Type B pancreatic cell (in vitro differentiated cells): ENCODE results near the gene ZNF630. TPM values are rescaled to one million over a fixed set of nuclear protein-coding genes. Genes with fewer than 3 reads are reported as not detected.
A peak's percentile ranks its signal among the peaks of the same experiment; 100 is the strongest.
"Not testable (repeated sequence)": the region's sequence is repeated elsewhere in the genome, so short reads cannot be mapped to it uniquely, and the experiment has no call there.

Experiments used
- DNase-seq: peaks from one replicate; pipeline ENCODE4 v3.0.0; 2021; ENCODE audit warnings: mixed read lengths; ENCODE audit not compliant: unreplicated experiment; ENCODE audit errors: extremely low spot score
- H3K27ac Mint-ChIP-seq: 2 replicates; pipeline ENCODE4 v1.8.0; 2021; ENCODE audit warnings: mild to moderate bottlenecking, mixed read lengths
- H3K27me3 Mint-ChIP-seq: 2 replicates; pipeline ENCODE4 v1.8.0; 2021; ENCODE audit warnings: mixed read lengths
- H3K36me3 Mint-ChIP-seq: 2 replicates; pipeline ENCODE4 v1.8.0; 2021; ENCODE audit warnings: mixed read lengths
- H3K4me1 Mint-ChIP-seq: one replicate; pipeline ENCODE4 v1.8.0; 2021; ENCODE audit warnings: mixed read lengths; ENCODE audit not compliant: unreplicated experiment
- H3K4me3 Mint-ChIP-seq: 2 replicates; pipeline ENCODE4 v1.8.0; 2021; ENCODE audit warnings: mild to moderate bottlenecking, mixed read lengths
- H3K9me3 Mint-ChIP-seq: 2 replicates; pipeline ENCODE4 v1.8.0; 2021; ENCODE audit warnings: mixed read lengths
- total RNA-seq: library from RNA; stranded (reverse); gene quantifications from 2 replicates; pipeline ENCODE4 v1.2.1, GENCODE V29; 2021; ENCODE audit warnings: low replicate concordance
- TF ChIP-seq, protein P1 (sequence below): fragments of 200-600 bp; sonication (generic); conservative IDR thresholded peaks from 2 replicates; pipeline ENCODE4 v1.5.0; 2021; ENCODE audit warnings: antibody characterized with exemption, mild to moderate bottlenecking

ZNF630 gene
- total RNA-seq, 1 donor from 2014 or later: 4.4 TPM

DNA sequence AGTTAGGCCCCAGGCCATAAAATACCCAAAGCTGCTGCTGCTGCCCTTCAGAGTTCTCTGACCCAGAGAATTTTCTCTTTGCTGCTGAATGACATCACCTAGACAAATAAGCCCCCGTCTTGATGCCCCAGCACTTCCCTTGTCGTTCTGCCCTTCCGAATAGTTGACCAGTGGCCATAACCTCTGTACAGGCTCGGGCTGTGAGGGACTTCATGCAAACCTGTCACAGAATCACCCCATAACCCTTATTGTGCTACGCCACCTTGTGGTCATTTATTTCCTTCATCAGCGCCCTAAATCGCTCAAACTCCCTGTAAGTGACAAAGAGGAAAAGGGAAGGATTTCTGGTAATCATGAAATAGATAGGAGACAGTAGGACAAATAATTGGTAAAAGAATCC, 45.9 kb downstream of the ZNF630 start:
- DNase-seq: no peak
- Mint-ChIP-seq H3K27ac (peak overlapping the region; percentile 42), H3K36me3 (no peaks in the 10 kb centered on the region), H3K27me3 (no peaks in the 10 kb centered on the region), H3K4me3 (no peak overlapping the region), H3K9me3 (peaks cover 11% of the 10 kb centered on the region), H3K4me1 (peaks cover 14% of the 10 kb centered on the region)
- TF ChIP-seq, protein P1, sequence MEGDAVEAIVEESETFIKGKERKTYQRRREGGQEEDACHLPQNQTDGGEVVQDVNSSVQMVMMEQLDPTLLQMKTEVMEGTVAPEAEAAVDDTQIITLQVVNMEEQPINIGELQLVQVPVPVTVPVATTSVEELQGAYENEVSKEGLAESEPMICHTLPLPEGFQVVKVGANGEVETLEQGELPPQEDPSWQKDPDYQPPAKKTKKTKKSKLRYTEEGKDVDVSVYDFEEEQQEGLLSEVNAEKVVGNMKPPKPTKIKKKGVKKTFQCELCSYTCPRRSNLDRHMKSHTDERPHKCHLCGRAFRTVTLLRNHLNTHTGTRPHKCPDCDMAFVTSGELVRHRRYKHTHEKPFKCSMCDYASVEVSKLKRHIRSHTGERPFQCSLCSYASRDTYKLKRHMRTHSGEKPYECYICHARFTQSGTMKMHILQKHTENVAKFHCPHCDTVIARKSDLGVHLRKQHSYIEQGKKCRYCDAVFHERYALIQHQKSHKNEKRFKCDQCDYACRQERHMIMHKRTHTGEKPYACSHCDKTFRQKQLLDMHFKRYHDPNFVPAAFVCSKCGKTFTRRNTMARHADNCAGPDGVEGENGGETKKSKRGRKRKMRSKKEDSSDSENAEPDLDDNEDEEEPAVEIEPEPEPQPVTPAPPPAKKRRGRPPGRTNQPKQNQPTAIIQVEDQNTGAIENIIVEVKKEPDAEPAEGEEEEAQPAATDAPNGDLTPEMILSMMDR: peak; percentile 75

DNA sequence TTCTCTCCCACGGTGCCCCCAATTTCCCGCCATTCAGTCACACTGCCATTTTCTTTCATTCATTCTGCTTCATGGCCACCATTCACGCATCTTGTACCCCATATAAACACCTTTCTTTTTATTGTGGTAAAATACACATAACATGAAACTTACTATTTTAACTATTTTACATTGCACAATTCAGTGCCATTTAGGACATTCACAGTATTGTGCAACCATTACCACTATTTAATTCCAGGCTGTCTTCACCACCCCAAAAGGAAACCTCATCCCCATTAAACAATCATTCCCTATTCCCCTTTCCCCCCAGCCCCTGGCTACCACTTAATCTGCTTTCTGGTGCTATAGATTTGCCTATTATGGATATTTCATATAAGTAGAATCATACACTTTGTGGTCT, 48.7 kb downstream of the ZNF630 start:
- peaks cover 14% of the 10 kb centered on the region for H3K4me1 Mint-ChIP-seq
- no peaks in the 10 kb centered on the region for H3K27me3 Mint-ChIP-seq
- TF ChIP-seq, protein P1: no peak
- H3K4me3 Mint-ChIP-seq: peak overlapping the region; percentile 67
- H3K27ac Mint-ChIP-seq: no peak overlapping the region
- peaks cover 11% of the 10 kb centered on the region for H3K9me3 Mint-ChIP-seq
- no peaks in the 10 kb centered on the region for H3K36me3 Mint-ChIP-seq
- DNase-seq: no peak

DNA sequence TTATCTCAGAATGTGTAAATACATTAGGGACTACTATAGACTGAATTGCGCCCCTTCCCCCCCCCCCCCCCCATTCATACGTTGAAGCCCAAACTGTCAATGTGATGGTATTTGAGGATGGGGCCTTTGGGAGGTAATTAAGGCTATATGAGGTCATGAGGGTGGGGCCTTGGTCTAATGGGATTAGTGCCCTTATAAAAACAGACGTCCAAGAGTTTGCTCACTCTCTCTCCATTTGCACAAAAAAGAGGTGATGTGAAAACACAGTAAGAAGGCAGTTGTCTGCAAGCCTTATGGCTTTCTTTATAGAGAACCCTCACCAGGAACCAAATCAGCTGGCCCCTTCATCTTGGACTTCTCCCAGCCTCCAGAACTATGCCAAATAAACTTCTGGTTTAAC, 49.3 kb downstream of the ZNF630 start:
- TF ChIP-seq, protein P1: no peak
- DNase-seq: no peak
- peaks cover 11% of the 10 kb centered on the region for H3K9me3 Mint-ChIP-seq
- H3K27ac Mint-ChIP-seq: no peak overlapping the region
- H3K27me3 Mint-ChIP-seq: no peaks in the 10 kb centered on the region
- no peaks in the 10 kb centered on the region for H3K36me3 Mint-ChIP-seq
- H3K4me1 Mint-ChIP-seq: peaks cover 14% of the 10 kb centered on the region
- no peak overlapping the region for H3K4me3 Mint-ChIP-seq

DNA sequence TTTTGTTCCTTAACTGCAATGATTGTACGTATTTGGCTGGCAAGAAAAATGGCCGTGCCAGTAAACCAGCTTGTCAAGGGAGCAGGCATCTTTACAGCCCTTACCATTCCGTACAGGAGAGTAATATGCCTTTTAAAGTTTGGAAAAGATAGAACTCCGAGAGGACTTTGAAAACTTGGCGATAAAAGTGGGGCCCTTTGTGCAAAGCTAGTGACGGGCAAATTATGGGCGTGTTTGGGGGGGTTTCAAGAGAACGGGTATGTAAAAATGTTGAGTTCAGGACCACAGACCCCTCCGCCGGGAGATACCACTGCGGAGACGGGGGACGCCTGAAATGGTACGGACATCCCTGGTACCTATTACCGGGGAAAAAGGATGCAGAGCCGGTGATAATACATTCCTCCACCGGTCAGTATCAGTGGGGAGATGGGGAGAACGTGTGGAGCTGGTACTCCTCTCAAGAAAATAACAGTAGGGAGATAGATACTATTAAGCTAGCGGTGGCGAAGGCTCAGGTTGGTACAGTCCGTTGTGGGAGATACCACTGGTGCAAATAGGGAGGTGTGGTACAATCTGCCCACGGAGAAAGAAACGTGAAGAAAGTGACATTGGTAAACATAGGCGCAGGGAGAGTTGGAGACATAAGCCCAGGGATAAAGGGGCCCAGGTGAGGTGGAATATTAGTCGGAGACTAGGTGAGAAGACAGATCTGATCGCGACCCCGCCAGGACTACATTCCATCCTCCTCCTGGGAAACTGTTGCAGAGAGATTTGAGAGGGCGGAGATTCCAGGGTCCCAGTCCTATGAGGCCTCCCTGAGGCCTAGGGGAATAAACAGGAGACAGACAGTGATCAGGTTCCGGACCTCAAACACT, 50.2 kb downstream of the ZNF630 start:
- H3K27me3 Mint-ChIP-seq: no peaks in the 10 kb centered on the region
- DNase-seq: no peak
- no peaks in the 10 kb centered on the region for H3K36me3 Mint-ChIP-seq
- H3K4me1 Mint-ChIP-seq: peaks cover 10% of the 10 kb centered on the region
- peak overlapping the region; percentile 95 for H3K27ac Mint-ChIP-seq
- peak overlapping the region; percentile 92 for H3K4me3 Mint-ChIP-seq
- TF ChIP-seq, protein P1: no peak
- peaks cover 6% of the 10 kb centered on the region for H3K9me3 Mint-ChIP-seq

DNA sequence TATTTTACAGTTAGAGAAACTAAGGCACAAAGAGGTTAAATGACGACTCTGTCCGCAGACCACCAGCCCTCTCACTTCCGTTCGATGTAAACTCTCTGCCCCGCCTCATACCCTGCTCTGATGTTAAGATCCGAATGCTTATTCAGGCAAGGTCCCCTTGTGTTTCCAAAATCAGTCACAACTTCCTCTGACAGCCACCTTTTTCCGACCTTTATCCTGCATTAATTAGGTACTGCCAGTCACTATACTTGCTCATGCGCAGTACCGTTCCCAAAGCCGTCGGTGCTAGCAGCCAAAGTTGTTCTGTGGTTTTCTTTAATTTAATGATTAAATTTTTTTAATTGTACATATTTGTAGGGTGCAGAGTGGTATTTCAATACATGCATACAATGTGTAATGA, 51.0 kb downstream of the ZNF630 start:
- not testable (repeated sequence) for H3K27me3 Mint-ChIP-seq, H3K4me1 Mint-ChIP-seq, H3K36me3 Mint-ChIP-seq, H3K9me3 Mint-ChIP-seq, H3K27ac Mint-ChIP-seq, DNase-seq
- H3K4me3 Mint-ChIP-seq: peak overlapping the region; percentile 92

DNA sequence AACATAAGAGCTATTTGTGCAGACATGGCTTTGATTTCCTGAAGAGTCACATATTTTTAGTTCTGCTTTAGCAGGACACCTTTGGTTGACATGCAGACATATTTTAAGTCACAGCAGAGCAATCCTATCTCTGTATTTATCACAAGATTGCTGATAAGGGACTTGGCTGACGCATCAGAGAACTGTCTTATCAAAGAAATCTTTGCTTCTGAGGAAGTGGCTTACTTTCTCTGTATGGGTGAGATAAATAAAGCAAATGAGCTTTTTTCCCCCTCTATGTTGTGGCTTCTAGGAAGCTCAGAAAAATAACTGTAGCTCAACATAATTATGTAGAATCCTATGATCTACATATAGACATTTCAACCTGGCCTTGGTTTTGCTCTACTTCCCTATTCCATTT, 51.5 kb downstream of the ZNF630 start:
- not testable (repeated sequence) for H3K27ac Mint-ChIP-seq, H3K4me1 Mint-ChIP-seq, H3K36me3 Mint-ChIP-seq, H3K27me3 Mint-ChIP-seq, H3K9me3 Mint-ChIP-seq, H3K4me3 Mint-ChIP-seq, DNase-seq

DNA sequence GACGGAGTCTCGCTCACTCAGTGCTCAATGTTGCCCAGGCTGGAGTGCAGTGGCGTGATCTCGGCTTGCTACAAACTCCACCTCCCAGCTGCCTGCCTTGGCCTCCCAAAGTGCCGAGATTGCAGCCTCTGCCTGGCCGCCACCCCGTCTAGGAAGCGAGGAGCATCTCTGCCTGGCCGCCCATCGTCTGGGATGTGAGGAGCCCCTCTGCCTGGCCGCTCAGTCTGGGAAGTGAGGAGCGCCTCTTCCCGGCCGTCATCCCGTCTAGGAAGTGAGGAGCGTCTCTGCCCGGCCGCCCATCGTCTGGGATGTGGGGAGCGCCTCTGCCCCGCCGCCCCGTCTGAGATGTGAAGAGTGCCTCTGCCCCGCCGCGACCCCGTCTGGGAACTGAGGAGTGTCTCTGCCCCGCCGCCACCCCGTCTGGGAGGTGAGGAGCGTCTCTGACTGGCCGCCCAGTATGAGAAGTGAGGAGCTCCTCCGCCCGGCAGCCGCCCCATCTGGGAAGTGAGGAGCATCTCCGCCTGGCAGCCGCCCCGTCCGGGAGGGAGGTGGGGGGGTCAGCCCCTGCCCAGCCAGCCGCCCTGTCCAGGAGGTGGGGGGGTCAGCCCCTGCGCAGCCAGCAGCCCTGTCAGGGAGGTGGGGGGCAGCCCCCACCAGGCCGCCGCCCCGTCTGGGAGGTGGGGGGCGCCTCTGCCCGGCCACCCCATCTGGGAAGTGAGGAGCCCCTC, 54.7 kb downstream of the ZNF630 start:
- H3K4me3 Mint-ChIP-seq, H3K27ac Mint-ChIP-seq, DNase-seq, H3K36me3 Mint-ChIP-seq, H3K27me3 Mint-ChIP-seq, H3K4me1 Mint-ChIP-seq, H3K9me3 Mint-ChIP-seq: not testable (repeated sequence)

DNA sequence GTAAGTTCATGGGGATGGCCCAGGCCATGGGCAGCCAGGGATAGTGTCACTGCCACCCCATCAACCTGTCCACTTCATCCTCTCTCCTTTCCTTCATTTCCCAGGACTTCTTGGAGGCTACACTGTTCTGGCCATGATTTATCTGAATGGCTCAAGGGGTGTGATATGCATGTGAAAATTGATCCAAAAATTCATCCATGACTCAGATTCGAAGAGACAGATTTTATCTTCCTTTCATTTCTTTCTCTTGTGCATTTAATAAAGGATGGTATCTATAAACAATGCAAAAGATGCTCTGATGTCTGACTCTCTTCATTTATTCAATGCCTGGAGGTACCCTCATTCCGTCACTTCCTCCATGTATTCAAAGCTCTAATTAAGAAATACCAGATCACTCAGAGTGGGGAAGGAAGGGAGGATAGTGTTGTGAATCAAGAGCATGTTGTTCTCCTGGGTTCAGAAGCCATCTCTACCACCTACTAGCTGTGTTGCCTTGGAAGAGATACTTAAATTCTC, 61.9 kb downstream of the ZNF630 start:
- not testable (repeated sequence) for H3K4me3 Mint-ChIP-seq, H3K27me3 Mint-ChIP-seq, DNase-seq, H3K4me1 Mint-ChIP-seq, H3K36me3 Mint-ChIP-seq, H3K9me3 Mint-ChIP-seq, H3K27ac Mint-ChIP-seq
